Prostate gland (tissue), 2 donors: Measurements from ENCODE around the gene ZCCHC17. TPM values are rescaled to one million over a fixed set of nuclear protein-coding genes. Genes with fewer than 3 reads are reported as not detected.

Experiments used
- DNase-seq: peaks from one replicate; pipeline ENCODE4 v3.0.0-alpha.2; 2019; ENCODE audit warnings: low spot score
- H3K27ac ChIP-seq, 2 donors: fragments of 200-600 bp; sonication (generic); 2 replicates each; pipeline ENCODE4 v1.5.1; 2017 to 2019
- H3K27me3 ChIP-seq: fragments of 200-600 bp; sonication (generic); replicated peaks from 2 replicates; pipeline ENCODE4 v1.5.1; 2019; ENCODE audit not compliant: insufficient read depth
- H3K36me3 ChIP-seq, 2 donors: fragments of 200-600 bp; sonication (generic); 1 replicate in 1 of 2; 2 replicates in 1 of 2; pipeline versions ENCODE4 v1.5.1 to v1.8.1; 2017 to 2019
- H3K4me1 ChIP-seq: fragments of 200-600 bp; sonication (generic); replicated peaks from 2 replicates; pipeline ENCODE4 v1.5.1; 2019
- H3K4me3 ChIP-seq, 2 donors: fragments of 200-600 bp; sonication (generic); 2 replicates each; pipeline ENCODE4 v1.5.1; 2017 to 2019
- H3K9me3 ChIP-seq: fragments of 200-600 bp; sonication (generic); 2 replicates; pipeline ENCODE4 v1.5.1; 2017
- CTCF ChIP-seq, 4 experiments: fragments of 200-600 bp in 2 of 4; fragments of 450-650 bp in 2 of 4; sonication (generic) in 2 of 4; IDR thresholded peaks; 1 replicate in 3 of 4; 2 replicates in 1 of 4; pipeline ENCODE4 v1.5.1; 2016 to 2019; ENCODE audit warnings: antibody characterized with exemption in 4 of 4, mild to moderate bottlenecking in 2 of 4, moderate library complexity in 2 of 4
- POLR2A ChIP-seq: fragments of 450-650 bp; IDR thresholded peaks from one replicate; pipeline ENCODE4 v1.6.1; 2016; ENCODE audit warnings: antibody characterized with exemption, mild to moderate bottlenecking
- POLR2AphosphoS5 ChIP-seq: sonication (generic); formaldehyde crosslinking; IDR thresholded peaks from one replicate; pipeline ENCODE4 v1.6.1; 2017; ENCODE audit warnings: antibody characterized with exemption
- whole genome bisulfite sequencing: methylation state at CpG from one replicate; pipeline ENCODE4 v1.1.5; 2018; 5-methylcytosine and 5-hydroxymethylcytosine counted together
- intact Hi-C: fragments of 100-400 bp; cut with DNase I; formaldehyde crosslinking; loops from one replicate; pipeline ENCODE4 v1.14.2; 2022
- total RNA-seq, 2 donors: library from RNA; depleted of rRNA; stranded (reverse); fragments of >200 nt; gene quantifications; one replicate each; pipeline ENCODE4 v1.1.0, GENCODE V29; 2016

ZCCHC17 gene
- total RNA-seq, 2 donors from 2014 or later, result 31.5 to 39.0 TPM

- Histone ChIP-seq H3K27ac (no peak overlapping the region), H3K27me3 (no peaks in the 10 kb centered on the region), H3K4me1 (no peaks in the 10 kb centered on the region), H3K36me3 (peaks cover 0 to 6% of the 10 kb centered on the region in 2 donors), H3K4me3 (no peak overlapping the region), H3K9me3 (no peaks in the 10 kb centered on the region)
- intact Hi-C loops, result no loop called here
- DNase-seq, result no peak
- TF ChIP-seq POLR2A, result no peak
- 79% methylated on average over 4 of the region's 4 CpGs for WGBS
Measured at GRCh38 chr1:31289021-31289420, 7.8 kb upstream of the ZCCHC17 start.

DNA sequence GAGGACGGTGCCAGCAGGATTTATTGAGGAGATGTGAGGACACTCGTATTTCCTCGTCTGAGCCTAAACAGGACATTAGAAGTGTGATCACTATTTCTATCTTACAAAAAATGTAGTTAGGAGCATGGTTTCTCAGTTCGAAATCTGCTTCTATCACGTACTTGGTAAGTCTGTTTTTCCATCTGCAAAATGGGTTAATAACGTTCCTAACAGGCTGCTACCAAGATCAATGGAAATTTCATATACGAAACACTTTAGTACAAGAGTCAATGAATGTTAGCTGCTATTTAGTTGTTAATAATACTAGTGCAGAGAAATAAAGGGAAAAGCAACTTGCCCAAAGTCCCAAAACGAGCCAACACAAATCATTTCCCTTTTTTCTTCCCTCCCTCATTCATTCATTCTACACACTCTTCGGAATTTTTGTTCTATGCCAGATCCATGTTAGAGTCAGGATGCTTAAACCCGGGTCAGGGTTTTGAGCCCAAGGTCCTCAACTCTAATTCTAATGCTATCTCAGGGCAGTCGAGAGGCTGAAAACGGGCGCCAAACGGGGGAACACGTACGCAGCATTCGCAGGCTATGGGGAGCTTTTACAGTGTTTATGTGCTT, 852 bp upstream of the ZCCHC17 start:
- H3K27me3 ChIP-seq, result no peaks in the 10 kb centered on the region
- WGBS, result 9% methylated on average over 17 of the region's 17 CpGs
- H3K36me3 ChIP-seq, result no peaks in the 10 kb centered on the region
- H3K4me3 ChIP-seq, result peak overlapping the region; percentile 83 to 94
- H3K27ac ChIP-seq, result peak overlapping the region; percentile 69 to 81
- intact Hi-C loops, result loop anchor here (5.0 kb wide), 1 partner anchor 76 kb away; the partner anchor contains the start of gene FABP3
- H3K4me1 ChIP-seq, result peaks cover 7% of the 10 kb centered on the region
- TF ChIP-seq POLR2AphosphoS5 (no peak), POLR2A (no peak), CTCF (IDR thresholded peaks at IDR 0.05) (no peak)
- H3K9me3 ChIP-seq, result no peaks in the 10 kb centered on the region
- no peak for DNase-seq

GRCh38 chr1:31297277-31298247, 730 bp downstream of the ZCCHC17 start:
- no peak for DNase-seq
- Histone ChIP-seq H3K27ac (peak overlapping the region; percentile 69 to 77), H3K4me1 (peaks cover 7% of the 10 kb centered on the region), H3K9me3 (no peaks in the 10 kb centered on the region), H3K36me3 (no peaks in the 10 kb centered on the region), H3K27me3 (no peaks in the 10 kb centered on the region), H3K4me3 (peak overlapping the region; percentile 83 to 94)
- intact Hi-C loops, result loop anchor here (5.0 kb wide), 1 partner anchor 75 kb away; the partner anchor contains the start of gene FABP3
- 4% methylated on average over 20 of the region's 23 CpGs for WGBS
- no peak for TF ChIP-seq POLR2A
- TF ChIP-seq POLR2AphosphoS5, result no peak
- TF ChIP-seq CTCF (IDR thresholded peaks at IDR 0.05), result no peak

GRCh38 chr1:31299365-31299764, 2.5 kb downstream of the ZCCHC17 start:
- no peaks in the 10 kb centered on the region for H3K36me3 ChIP-seq
- no peaks in the 10 kb centered on the region for H3K9me3 ChIP-seq
- H3K27ac ChIP-seq, result no peak overlapping the region
- TF ChIP-seq POLR2A (no peak), CTCF (IDR thresholded peaks at IDR 0.05) (no peak), POLR2AphosphoS5 (no peak)
- no peaks in the 10 kb centered on the region for H3K27me3 ChIP-seq
- intact Hi-C loops, result loop anchor here (5.0 kb wide), 1 partner anchor 73 kb away; the partner anchor contains the start of gene FABP3
- no peak overlapping the region for H3K4me3 ChIP-seq
- H3K4me1 ChIP-seq, result peaks cover 7% of the 10 kb centered on the region
- DNase-seq, result no peak
- 95% methylated on average over 1 of the region's 1 CpG for WGBS

GRCh38 chr1:31300193-31300592, 3.4 kb downstream of the ZCCHC17 start:
- TF ChIP-seq POLR2AphosphoS5, result no peak
- TF ChIP-seq POLR2A, result no peak
- TF ChIP-seq CTCF (IDR thresholded peaks at IDR 0.05), result no peak
- Histone ChIP-seq H3K4me1 (peaks cover 7% of the 10 kb centered on the region), H3K27ac (no peak overlapping the region), H3K9me3 (no peaks in the 10 kb centered on the region), H3K4me3 (no peak overlapping the region), H3K36me3 (no peaks in the 10 kb centered on the region), H3K27me3 (no peaks in the 10 kb centered on the region)
- intact Hi-C loops, result no loop called here
- WGBS, result 89% methylated on average over 3 of the region's 3 CpGs
- no peak for DNase-seq
